GM19455 (cell line): ENCODE measurements around the gene TMEM255A.
"Not testable (repeated sequence)": the region's sequence is repeated elsewhere in the genome, so short reads cannot be mapped to it uniquely, and the experiment has no call there.

ENCODE experiments used
- ATAC-seq: cut with Tn5 transposase; IDR thresholded peaks from one replicate; pipeline ENCODE4 v1.9.1; 2021; ENCODE audit not compliant: unreplicated experiment

Gene TMEM255A

DNA sequence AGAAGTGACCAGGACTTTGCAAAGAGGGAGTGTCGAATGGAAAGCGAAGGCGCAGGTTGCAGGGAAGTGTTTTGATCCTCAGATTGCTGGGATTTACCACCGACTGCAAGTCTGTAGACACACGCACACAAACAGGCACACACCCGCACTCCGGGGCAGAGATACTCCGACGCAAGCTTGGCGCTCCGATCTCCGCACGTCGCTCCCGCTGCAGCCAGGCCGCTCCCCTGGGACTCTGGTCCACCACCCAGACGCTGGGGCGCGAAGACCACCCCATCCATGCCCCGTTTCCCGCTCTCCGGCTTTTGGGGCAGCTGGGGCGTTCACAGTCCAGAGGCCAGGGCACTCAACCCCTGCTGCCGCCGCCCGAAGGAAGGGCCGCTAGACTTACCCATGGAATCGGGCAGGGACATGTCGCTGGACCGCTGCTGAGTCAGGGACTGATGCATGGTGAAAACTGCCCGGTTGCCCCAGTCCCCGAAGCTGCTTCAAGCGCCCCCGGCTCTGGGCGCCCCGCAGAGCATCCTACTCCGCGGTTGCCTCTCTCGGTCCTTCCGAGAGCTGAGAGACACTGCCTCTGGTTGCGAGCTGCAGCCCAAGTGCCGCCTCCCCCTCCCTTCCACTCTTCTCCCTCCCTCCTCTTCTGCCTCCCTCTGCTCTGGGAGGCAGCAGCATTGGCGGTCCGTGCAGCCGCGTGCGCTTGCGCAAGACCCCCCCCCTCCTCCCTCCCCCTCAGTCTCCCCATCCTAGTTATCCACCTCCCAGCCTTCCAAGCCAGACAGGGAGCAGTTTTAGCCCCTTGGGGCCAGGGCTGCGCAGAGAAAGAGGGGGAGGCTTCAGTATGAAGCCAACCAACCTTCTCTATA is at the start of gene TMEM255A:
TSS of gene TMEM255A (minus strand) at position 601 of the 866 bp plus-strand sequence. CDS start at position 449, 152 bp downstream.
- ATAC-seq, result no peak

DNA sequence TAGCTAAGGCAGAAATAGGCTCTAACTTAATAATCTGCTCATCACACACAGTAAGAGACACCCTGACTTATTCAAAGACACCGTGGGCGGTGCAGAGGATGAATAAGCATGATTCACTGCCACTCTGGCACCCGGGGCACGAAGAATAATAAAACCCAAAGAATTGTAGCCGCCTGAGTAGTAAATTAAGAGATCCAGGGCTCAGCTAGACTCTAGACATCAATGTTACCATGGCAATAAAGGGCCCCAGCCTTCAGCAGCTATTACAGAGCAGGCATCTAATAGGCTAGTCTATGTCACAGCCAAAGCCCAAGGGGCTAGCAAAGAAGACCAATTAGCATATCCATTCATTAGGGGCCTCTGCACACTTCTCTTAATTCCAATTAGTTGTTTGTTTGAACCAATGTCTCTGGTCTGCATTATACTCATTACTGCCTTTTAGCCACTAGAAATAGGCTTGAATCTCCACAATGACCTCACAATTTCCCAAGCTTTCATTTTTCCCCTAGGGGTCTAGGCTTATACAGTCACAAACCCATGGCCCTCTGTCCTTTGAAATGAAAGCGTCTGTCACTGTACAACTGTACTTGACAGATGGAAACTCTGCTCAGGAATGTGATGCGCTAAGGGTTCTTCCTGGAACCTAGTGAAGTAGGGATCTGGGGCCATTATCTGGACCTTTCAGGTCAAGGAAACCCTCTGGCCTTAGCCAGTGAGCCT is 47.6 kb upstream of the TMEM255A start:
- no peak for ATAC-seq

DNA sequence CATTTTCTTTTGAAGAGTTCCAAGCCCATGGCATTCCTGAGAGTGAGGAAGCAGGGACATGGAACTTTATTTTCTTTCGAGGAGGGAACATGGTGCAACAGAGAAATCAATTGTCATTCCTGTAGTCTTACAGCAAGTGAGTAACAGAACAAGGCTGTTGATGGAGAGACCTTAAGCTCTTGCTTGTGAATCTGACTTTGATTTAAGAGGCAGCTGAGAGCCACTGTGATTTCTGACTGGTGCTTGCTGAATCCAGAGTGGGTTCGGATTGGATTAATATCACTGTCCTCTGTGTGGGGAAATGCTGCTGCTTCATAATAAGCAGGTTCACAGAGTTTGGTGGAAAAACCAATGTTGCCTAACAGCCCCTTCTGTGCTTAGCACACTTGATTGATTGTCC is 45.9 kb upstream of the TMEM255A start:
- ATAC-seq, result no peak

DNA sequence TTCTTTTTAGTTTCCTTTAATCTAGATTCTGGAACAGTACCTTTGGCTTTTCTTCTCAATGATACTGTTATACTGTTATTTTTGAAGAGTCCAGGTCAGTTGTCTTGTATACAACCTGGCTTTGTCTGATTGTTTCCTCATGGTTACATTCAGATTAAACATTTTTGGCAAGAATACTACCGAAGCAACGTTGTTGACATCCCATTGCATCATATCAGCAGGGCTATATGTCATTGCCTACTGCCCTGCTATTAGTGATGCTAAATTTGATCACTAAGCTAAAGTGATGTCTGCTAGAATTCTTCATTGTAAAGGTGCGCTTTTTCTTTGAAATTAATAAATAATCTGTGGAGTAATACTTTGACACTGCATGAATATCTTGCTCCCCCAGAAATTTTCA is 44.8 kb upstream of the TMEM255A start:
- ATAC-seq, result no peak

DNA sequence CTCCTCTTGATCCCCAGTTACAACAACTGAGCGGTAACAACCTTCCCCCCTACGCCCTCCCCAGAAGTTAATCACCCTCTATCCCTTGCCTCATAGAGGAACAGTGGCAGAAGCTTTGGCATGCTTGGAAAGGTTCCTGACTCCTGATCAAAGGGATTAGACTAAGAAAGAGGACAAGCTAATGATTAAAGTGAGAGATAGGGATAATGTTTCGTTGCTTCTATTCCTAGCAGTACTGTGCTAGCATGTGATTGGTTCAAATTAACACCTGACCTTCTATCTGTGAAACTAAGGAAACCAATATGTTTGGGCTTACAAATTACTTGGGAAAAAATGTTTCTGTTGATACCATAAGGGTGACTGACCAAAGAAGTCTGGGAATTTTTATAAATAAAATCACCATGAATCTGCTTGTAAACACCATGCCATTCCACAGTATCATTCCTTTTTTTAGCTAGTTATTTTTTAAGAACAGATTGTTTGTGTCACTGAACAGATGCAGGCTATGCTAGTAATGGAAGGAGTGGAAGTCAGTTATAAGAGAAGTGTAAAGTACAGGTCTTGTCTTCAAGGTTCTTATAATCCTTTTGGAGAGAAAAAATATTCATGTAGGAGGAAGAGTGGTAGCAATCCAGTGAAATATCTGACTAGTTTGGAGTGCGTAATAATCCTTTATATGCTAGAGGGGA is 39.3 kb upstream of the TMEM255A start:
- no peak for ATAC-seq

DNA sequence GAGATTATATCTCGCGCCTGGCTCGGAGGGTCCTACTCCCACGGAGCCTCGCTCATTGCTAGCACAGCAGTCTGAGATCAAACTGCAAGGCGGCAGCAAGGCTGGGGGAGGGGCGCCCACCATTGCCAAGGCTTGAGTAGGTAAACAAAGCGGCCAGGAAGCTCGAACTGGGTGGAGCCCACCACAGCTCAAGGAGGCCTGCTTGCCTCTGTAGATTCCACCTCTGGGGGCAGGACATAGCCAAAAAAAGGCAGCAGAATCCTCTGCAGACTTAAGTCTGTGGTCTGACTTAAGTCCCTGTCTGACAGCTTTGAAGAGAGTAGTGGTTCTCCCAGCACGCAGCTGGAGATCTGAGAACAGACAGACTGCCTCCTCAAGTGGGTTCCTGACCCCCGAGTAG is 33.3 kb upstream of the TMEM255A start:
- ATAC-seq, result not testable (repeated sequence)

DNA sequence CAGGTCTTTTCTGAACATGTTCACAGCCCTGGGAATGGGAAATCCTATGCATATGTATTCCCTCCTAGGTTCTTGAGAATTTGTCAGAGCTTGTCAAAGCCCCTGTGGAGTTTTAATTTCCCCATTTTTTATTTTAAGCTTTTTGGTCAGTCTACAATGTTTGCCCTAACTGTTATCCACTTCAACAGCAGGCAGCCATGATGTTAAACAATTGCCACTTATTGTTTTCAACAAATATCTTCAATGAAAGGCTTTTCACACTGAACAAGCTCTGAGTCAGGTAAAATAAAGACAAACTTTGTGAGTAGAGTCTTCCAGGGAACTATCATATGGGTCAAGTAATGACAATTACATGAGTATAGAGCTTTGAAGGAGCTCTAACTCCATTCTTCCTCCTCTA is 25.6 kb upstream of the TMEM255A start:
- ATAC-seq, result no peak

DNA sequence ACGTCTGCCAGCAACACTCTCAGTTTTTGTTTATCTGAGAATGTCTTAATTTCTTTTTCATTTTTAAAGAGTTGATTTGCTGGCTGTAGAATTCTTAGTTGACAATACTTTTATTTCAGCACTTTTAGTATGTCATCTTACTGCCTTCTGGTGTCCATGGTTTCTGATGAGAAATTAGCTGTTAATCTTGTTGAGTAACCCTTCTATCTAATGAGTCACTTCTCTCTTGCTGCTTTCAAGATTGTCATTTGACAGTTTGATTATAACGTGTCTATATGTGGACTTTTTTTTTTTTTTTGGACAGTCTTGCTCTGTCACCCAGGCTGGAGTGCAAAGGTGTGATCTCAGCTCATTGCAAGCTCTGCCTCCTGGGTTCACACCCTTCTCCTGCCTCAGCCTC is 24.0 kb upstream of the TMEM255A start:
- no peak for ATAC-seq

DNA sequence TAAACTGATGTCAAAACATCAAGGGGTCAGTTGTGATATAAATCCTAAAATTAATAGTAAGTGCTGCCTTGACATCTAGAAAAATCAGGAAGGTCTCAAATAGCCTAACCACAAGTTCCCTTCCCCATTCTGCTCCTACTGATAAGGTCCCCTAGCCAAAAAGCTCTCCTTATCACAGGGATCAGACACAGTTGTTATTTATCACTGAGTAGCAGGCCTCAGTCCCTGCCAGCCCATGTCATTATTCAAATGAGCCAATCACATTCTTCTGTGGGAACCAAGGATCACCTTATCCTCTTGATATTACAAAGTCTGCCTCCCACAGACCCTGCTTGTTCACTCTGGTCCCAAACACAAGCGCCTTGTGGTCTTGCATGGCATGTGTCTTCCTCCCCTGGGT is 23.3 kb upstream of the TMEM255A start:
- no peak for ATAC-seq

DNA sequence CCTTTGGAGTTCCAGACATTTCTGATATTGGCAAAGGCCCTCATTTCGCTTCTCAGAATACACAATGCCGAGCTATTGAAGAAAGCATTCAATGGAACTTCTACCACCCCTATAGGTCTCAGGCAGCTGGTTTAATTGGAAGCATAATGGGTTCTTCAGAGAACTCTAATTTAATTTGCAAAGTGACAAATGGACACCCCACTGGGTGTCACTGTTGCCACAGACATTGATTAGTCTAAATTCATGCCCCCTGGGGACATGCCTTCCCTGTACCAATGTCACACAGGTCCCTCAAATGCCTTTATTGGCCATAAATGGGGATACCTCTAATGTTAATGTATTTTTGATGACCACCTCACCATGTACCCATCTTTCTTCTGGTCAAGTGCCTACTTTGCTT is 22.9 kb upstream of the TMEM255A start:
- ATAC-seq, result no peak

DNA sequence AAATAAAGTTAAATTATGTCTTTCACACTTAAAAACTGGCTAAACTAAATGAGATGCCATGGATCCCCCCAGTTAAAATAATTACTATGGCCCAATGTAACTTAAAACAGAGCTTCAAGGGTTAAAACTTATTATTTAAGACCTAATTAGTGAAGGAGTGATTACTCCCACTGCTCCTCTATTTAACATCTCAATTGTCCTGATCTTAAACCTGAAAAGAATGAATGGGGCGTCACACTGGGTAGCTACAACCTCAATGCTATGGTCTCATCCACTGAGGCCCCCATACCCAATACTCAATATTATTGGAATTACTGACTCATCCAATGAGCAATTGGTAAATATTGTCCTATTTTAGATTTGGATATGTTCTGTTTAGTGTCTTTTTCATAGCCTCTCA is 21.1 kb upstream of the TMEM255A start:
- no peak for ATAC-seq

DNA sequence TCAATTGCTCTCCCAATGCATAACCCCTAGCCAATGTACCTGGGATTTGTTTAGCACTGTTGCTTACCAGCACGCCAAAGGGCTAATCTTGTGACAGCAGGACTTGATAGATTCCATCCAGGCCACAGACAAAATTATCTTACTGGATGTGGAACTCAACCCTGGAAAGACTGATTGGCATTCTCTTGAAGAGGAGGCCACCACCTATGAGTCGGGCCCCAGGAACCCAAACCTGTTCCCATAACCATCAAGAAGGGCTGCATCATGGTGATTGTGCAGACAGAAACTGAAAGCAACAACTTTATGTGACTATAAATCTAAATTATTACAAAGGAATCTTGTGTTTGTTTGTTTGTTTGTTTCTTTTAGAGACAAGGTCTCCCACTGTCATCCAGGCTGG is 19.9 kb upstream of the TMEM255A start:
- ATAC-seq, result no peak

DNA sequence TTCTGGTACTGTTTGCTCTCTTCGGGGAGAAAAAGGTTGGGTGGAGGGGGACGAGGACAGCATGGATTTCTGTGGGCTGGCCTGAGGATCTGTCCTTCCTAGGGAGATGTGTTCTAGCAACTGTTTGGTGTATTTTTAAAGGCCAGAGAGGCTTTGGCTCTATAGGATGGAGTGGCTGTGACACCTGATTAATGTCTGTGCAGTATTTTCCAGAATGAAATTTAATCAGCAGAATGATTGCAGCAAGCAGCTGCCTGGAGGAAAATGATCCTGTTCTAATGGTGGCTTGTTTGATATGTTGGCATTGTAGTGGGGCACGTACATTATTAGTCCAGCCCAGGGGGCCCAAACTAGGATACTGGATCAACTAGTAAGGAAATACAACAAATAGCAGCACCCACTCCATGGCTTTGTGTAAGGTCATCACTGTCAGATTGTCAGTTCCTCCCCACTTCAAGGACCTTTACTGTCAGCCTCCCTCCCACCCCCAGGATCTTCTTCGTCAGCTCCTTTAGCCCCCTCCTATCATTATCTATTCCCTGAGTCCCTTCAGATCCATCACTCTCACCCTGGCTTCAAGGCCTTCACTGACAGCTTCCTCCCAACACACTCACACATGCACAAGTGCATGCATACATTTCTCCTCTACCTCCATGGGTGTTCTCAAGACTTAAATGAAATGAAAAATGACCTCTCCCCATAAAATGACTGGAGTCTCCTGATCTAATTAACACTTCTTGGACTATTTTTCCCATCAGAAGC is 10.4 kb upstream of the TMEM255A start:
- no peak for ATAC-seq

DNA sequence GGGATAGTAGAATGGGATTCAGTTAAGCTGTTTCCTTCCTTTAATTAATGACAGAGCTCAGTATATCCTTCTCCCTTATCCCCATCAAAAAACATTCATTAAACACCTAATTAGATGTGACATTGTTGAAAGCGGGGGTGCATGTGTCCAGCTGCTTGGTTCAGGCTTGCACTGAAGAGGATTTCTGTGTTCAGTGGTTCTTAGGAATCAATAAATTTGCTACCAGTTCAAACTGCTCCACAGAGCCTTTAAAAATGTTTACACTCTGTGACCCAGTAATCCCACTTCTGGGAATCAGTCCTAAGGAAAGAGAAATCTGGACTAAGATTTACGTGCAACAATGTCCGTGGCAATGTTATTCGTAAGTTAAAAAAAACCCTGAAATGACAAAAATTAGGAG is 7.2 kb upstream of the TMEM255A start:
- ATAC-seq, result no peak

DNA sequence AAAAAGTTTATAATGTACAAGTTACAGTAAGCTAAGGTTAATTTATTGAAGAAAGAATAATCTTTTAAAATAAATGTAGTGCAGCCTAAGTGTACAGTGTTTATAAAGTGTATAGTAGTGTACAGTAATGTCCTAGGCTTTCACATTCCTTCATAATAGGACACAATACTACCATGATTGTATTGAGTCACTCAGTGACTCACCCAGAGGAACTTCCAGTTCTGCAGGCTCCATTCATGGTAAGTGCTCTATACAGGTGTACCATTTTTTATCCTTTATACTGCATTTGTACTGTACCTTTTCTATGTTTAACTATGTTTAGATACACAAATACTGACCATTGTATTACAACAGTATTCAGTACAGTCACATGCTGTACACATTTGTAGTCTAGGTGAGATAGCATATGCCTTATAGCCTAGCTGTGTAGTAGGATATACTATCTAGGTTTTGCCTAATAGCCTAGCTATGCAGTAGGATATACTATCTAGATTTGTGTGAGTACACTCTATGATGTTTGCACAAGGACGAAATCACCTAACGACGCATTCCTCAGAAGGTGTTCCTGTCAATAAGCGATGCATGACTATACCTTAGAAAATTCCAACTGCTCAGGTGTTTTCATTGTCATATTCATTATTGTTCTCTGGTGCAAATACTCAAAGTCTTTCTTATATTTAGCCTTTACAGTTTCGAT is 5.5 kb upstream of the TMEM255A start:
- ATAC-seq, result no peak

DNA sequence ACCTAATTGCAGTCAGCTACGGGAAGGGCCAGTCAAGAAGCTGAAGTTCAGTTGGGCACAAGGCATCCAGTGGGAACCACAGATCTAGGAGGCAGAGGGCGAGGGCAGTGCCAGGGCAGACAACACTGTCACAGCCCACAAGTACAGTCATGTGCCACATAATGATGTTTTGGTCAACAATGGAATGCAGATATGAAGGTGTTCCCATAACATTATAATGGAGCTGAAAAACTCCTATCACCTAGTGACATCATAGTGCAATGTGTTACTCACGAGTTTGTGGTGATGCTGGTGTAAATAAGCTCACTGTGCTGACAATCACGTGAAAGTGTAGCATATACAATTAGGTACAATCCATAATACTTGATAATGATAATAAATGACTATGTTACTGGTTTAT is 4.5 kb upstream of the TMEM255A start:
- ATAC-seq, result no peak

DNA sequence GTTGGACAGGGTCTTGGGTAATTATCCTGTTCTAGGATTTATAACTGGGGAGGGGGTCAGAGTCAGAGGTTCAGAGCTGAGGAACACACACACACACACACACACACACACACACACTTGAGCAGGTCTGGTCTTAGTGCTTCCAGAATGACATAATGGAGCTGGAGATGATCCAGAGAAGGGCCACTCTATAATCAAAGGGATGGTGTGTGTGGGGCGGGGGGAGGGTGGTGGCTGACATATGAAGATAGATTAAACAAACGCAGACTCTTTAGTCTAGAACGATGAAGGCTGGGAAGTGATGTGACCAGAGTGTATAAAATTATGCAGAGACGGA is 434 bp upstream of the TMEM255A start:
- no peak for ATAC-seq

DNA sequence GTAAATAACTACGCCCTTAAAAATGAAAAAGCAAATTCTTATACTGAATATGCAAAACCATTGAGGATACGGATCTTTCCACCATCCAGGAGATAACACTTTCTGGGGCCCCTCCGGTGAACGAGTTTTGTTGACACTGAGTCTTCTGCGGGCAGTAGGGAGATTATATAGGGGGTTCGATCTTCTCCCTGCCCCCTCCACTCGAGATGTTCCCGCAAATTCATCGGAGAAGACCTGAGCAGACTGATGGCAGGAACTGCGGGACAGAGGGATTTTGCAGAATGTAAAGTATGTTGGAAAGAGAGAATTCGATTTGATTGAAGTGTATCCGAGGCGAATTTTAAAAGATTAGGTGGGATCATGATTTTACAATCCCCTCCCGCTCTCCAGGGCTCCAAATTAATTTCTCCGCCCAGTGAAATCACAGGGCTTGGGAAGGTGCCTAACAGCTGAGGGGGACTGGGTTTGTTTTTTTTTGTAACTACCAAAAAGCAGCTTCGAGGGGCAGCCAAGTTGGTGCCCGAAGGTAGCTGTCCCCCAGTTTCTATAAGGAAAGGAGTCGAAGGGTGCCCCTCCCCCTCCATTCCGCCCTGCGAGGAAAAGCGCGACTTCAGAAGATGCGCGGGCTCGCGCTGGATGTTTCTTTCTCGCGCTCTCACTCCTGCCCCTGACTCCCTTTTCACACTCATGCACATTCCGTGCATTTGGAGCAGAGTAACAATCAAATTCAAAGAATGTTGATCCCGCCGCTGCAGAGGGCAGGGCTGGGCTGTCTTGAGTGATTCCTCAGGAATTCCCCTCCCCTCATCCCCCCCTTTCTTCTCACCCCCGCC is 1.2 kb downstream of the TMEM255A start:
- ATAC-seq, result no peak

DNA sequence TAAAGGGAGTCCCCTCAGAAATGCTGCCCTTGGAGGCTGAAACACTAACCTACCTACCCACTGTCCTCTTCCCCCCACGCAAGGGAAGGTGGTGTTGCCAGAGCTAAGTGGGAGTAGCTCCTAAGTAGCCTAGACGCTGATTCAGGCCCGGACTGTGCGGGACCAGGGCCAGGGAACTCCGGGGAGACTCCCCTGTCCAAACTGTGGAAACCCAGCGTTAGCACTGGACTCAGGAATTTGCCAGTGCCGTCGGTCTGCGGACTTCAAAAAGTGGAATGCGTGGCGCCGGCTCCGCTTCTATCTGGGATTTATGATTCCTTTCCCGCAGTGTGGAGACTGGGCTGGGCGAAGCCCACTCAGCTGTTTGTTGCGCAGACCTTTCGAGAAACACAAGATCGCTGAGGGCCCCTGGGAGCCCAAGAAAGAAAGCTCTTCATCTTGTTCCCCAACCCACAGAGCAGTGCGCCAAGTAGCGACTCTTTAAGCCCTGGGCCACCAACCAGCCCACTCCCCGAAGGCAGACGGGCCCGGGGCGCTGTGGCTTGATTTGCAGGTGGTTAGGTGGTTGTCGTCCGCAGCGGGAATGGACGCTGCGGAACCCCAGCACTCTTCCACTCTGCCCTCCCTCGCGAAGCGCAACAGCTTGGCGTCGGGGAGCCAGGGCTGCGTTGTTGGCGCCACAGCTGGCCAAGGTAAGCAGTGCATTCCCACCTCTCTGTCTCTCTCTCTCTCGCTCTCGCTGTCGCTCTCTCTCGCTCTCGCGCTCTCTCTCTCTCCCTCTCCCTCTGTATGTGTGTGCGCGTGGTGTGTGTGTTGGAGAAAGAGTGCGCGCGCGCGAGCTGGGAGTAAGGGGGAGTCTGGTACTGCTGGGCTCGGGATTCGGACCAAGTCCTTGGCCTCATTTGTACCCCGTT is 2.0 kb downstream of the TMEM255A start:
- peak; percentile 92 for ATAC-seq
